Measurements from ENCODE around the gene MTMR10. TPM values are rescaled to one million over a fixed set of nuclear protein-coding genes. Genes with fewer than 3 reads are reported as not detected.

MTMR10 gene
- total RNA-seq, 3 donors from 2014 or later = 31.5 to 46.9 (median 35.7) TPM

GRCh38 chr15:31021067-31021665 lies 29.7 kb upstream of the MTMR10 start:
- intact Hi-C loops (cut with DNase I; ENCODE audit: low total_unique reads) = no loop called here
- no peak for DNase-seq (ENCODE audit: low spot score in 2 of 2)
- H3K36me3 ChIP-seq = no peaks in the 10 kb centered on the region
- H3K9me3 ChIP-seq = no peaks in the 10 kb centered on the region
- H3K27ac ChIP-seq = no peak overlapping the region
- no peaks in the 10 kb centered on the region for H3K4me1 ChIP-seq
- TF ChIP-seq POLR2A (IDR thresholded peaks at IDR 0.05) = no peak
- TF ChIP-seq POLR2AphosphoS5 (IDR thresholded peaks at IDR 0.05) = no peak
- no peak for TF ChIP-seq CTCF (IDR thresholded peaks at IDR 0.05)
- no peak overlapping the region for H3K4me3 ChIP-seq
- no peaks in the 10 kb centered on the region for H3K27me3 ChIP-seq

GRCh38 chr15:31020542-31020941 lies 29.1 kb upstream of the MTMR10 start:
- Histone ChIP-seq H3K9me3 (no peaks in the 10 kb centered on the region), H3K27me3 (no peaks in the 10 kb centered on the region), H3K4me1 (no peaks in the 10 kb centered on the region), H3K27ac (no peak overlapping the region), H3K36me3 (no peaks in the 10 kb centered on the region), H3K4me3 (no peak overlapping the region)
- TF ChIP-seq POLR2A (IDR thresholded peaks at IDR 0.05) (no peak), POLR2AphosphoS5 (IDR thresholded peaks at IDR 0.05) (no peak), CTCF (IDR thresholded peaks at IDR 0.05) (no peak)
- no peak for DNase-seq (ENCODE audit: low spot score in 2 of 2)
- intact Hi-C loops (cut with DNase I; ENCODE audit: low total_unique reads) = no loop called here

GRCh38 chr15:31019986-31020385 lies 28.6 kb upstream of the MTMR10 start:
- intact Hi-C loops (cut with DNase I; ENCODE audit: low total_unique reads) = no loop called here
- TF ChIP-seq POLR2AphosphoS5 (IDR thresholded peaks at IDR 0.05) (no peak), POLR2A (IDR thresholded peaks at IDR 0.05) (no peak), CTCF (IDR thresholded peaks at IDR 0.05) (no peak)
- H3K27ac ChIP-seq = no peak overlapping the region
- no peaks in the 10 kb centered on the region for H3K27me3 ChIP-seq
- DNase-seq (ENCODE audit: low spot score in 2 of 2) = no peak
- no peak overlapping the region for H3K4me3 ChIP-seq
- H3K36me3 ChIP-seq = no peaks in the 10 kb centered on the region
- H3K4me1 ChIP-seq = no peaks in the 10 kb centered on the region
- H3K9me3 ChIP-seq = no peaks in the 10 kb centered on the region

- TF ChIP-seq POLR2AphosphoS5 (IDR thresholded peaks at IDR 0.05) (no peak), POLR2A (IDR thresholded peaks at IDR 0.05) (no peak), CTCF (IDR thresholded peaks at IDR 0.05) (no peak)
- DNase-seq (ENCODE audit: low spot score in 2 of 2) = no peak
- H3K27me3 ChIP-seq = no peaks in the 10 kb centered on the region
- no peaks in the 10 kb centered on the region for H3K36me3 ChIP-seq
- H3K4me1 ChIP-seq = no peaks in the 10 kb centered on the region
- H3K4me3 ChIP-seq = no peak overlapping the region
- H3K9me3 ChIP-seq = peaks cover 10 to 11% of the 10 kb centered on the region in 2 donors
- no peak overlapping the region for H3K27ac ChIP-seq
- intact Hi-C loops (cut with DNase I; ENCODE audit: low total_unique reads) = no loop called here
Measured at GRCh38 chr15:31017311-31017710, 25.9 kb upstream of the MTMR10 start.

- peaks cover 16 to 19% of the 10 kb centered on the region in 2 donors for H3K9me3 ChIP-seq
- TF ChIP-seq POLR2AphosphoS5 (IDR thresholded peaks at IDR 0.05) = no peak
- no peak for TF ChIP-seq CTCF (IDR thresholded peaks at IDR 0.05)
- no peak for TF ChIP-seq POLR2A (IDR thresholded peaks at IDR 0.05)
- no peaks in the 10 kb centered on the region for H3K27me3 ChIP-seq
- no peaks in the 10 kb centered on the region for H3K36me3 ChIP-seq
- intact Hi-C loops (cut with DNase I; ENCODE audit: low total_unique reads) = no loop called here
- H3K4me3 ChIP-seq = no peak overlapping the region
- no peak for DNase-seq (ENCODE audit: low spot score in 2 of 2)
- no peak overlapping the region for H3K27ac ChIP-seq
- H3K4me1 ChIP-seq = no peaks in the 10 kb centered on the region
Measured at GRCh38 chr15:31016446-31016915, 25.1 kb upstream of the MTMR10 start.
